WERI-Rb-1 (cell line): Measurements from ENCODE around the gene ANKRD23.

Experiments used
- DNase-seq: peaks from one replicate; pipeline ENCODE4 v3.0.0-alpha.2; 2020
- H3K27ac ChIP-seq: fragments of 250-450 bp; sonication (Bioruptor Pico); 2 replicates; pipeline ENCODE4 v1.5.1; 2020; ENCODE audit warnings: mild to moderate bottlenecking, moderate library complexity
- H3K27me3 ChIP-seq: fragments of 250-450 bp; sonication (Bioruptor Pico); 2 replicates; pipeline ENCODE4 v1.5.1; 2021; ENCODE audit warnings: mild to moderate bottlenecking, low read depth, moderate library complexity; ENCODE audit not compliant: insufficient read depth, severe bottlenecking
- H3K36me3 ChIP-seq: fragments of 250-450 bp; sonication (Bioruptor Pico); 2 replicates; pipeline ENCODE4 v1.5.1; 2020; ENCODE audit warnings: mild to moderate bottlenecking, moderate library complexity
- H3K4me3 ChIP-seq: 2 replicates; pipeline ENCODE4 v1.5.1; 2011; ENCODE audit warnings: low read depth, mild to moderate bottlenecking, control low read depth, low read length
- H3K9me3 ChIP-seq: fragments of 250-450 bp; sonication (Bioruptor Pico); 2 replicates; pipeline ENCODE4 v1.5.1; 2021; ENCODE audit warnings: mild to moderate bottlenecking, moderate library complexity; ENCODE audit not compliant: severe bottlenecking
- CTCF ChIP-seq: IDR thresholded peaks from 2 replicates; pipeline ENCODE4 v1.5.1; 2011; ENCODE audit warnings: low read depth, mild to moderate bottlenecking, control low read depth, inconsistent platforms, low read length

The ANKRD23 gene

GRCh38 chr2:96875498-96876268 is 31.9 kb upstream of the ANKRD23 start:
- peak; percentile 64 for DNase-seq
- H3K27ac ChIP-seq: no peak overlapping the region
- no peak for TF ChIP-seq CTCF
- H3K27me3 ChIP-seq: no peaks in the 10 kb centered on the region
- no peak overlapping the region for H3K4me3 ChIP-seq
- H3K36me3 ChIP-seq: no peaks in the 10 kb centered on the region
- no peaks in the 10 kb centered on the region for H3K9me3 ChIP-seq

DNA sequence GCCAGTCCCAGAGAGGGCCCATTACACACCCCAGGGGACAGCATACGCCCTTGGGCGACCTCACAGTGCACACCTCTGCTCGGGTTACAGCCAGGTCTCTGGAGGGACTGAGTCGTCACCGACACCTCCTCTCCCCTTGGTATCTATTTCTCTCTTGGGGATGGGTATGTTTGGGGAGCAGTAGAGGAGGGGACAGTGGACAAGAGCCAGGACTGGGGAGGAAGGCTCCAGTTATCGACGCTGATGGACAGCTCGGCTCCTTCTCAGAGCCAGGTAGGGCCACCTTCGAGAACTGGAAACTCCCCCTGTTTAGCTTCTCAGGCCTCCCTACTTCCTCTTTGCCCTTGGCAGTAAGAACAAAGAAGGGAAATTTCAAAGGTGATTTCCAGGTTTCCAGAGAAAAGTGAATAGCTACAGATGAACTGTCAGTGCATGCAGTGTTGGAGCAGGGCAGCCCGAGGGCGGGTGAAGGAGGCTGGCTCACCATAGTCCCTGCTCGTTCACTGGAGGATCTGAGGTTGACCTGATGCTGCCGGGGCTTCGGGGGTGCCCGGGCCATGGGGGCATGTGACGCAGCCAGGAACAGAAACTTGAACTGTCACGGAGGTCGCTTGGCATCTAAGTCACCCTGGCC is 30.5 kb upstream of the ANKRD23 start:
- Histone ChIP-seq H3K27ac (no peak overlapping the region), H3K9me3 (no peaks in the 10 kb centered on the region), H3K36me3 (no peaks in the 10 kb centered on the region), H3K27me3 (no peaks in the 10 kb centered on the region), H3K4me3 (no peak overlapping the region)
- DNase-seq: no peak
- TF ChIP-seq CTCF: no peak

GRCh38 chr2:96873651-96874096 is 29.9 kb upstream of the ANKRD23 start:
- H3K4me3 ChIP-seq: no peak overlapping the region
- no peak for DNase-seq
- no peaks in the 10 kb centered on the region for H3K27me3 ChIP-seq
- no peaks in the 10 kb centered on the region for H3K9me3 ChIP-seq
- H3K27ac ChIP-seq: no peak overlapping the region
- H3K36me3 ChIP-seq: peaks cover 4% of the 10 kb centered on the region; the same call in 1 of the 2 replicates
- no peak for TF ChIP-seq CTCF

DNA sequence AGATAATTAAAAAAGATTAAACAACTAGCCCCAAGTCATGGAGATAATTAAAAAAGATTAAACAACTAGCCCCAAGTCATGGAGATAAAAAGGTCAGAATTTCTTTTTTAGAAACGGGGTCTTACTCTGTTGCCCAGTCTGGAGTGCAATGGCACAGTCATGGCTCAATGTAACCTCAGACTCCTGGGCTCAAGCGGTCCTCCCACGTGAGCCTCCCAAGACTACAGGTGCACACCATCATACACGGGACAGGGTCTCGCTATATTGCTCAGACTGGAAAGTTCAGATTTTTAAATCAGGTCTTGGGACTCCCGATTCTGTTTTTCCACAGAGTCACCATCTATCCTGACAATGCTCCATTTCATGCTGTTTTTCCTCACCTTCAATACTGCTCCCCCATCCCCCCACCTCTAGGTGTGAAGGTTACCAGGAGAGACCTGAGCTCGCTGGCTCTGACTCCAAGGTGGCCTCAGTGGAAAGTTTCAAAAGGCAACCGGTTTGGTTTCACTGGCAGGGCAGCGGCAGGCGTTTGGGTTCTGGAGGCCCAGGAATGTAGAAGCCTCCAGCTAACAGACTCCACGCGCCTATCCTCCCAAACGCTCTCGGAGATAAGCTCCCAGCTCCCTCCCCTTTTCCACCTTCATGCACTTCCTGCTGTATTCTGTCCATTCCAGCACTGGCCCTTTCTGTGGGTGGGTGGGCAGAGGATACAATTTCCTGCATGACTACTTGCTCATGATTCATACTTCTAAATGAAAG is 28.9 kb upstream of the ANKRD23 start:
- Histone ChIP-seq H3K4me3 (no peak overlapping the region), H3K27me3 (no peaks in the 10 kb centered on the region), H3K9me3 (no peaks in the 10 kb centered on the region), H3K27ac (no peak overlapping the region), H3K36me3 (peaks cover 9% of the 10 kb centered on the region)
- no peak for TF ChIP-seq CTCF
- DNase-seq: no peak

GRCh38 chr2:96870626-96871255 is 26.9 kb upstream of the ANKRD23 start:
- no peak for TF ChIP-seq CTCF
- no peaks in the 10 kb centered on the region for H3K9me3 ChIP-seq
- H3K27ac ChIP-seq: peak overlapping the region; percentile 98; the same call in 1 of the 2 replicates
- H3K36me3 ChIP-seq: peaks cover 29% of the 10 kb centered on the region
- peak; percentile 52 for DNase-seq
- no peaks in the 10 kb centered on the region for H3K27me3 ChIP-seq
- H3K4me3 ChIP-seq: peak overlapping the region; percentile 79
